Measurements from ENCODE around the gene PSAPL1.

The PSAPL1 gene

GRCh38 chr4:7478665-7479064, 43.9 kb upstream of the PSAPL1 start:
- Histone ChIP-seq H3K4me3 (replicated peaks; ENCODE audit: insufficient read depth, low read length) (no peak overlapping the region), H3K27ac (replicated peaks) (no peak overlapping the region), H3K27me3 (ENCODE audit: insufficient read depth, poor library complexity, severe bottlenecking) (no peaks in the 10 kb centered on the region)
- no peak for DNase-seq (ENCODE audit: low read depth in 1 of 2, low spot score in 1 of 2)
- TF ChIP-seq GABPA (IDR thresholded peaks at IDR 0.05; ENCODE audit: low read depth) = no peak
- TF ChIP-seq CTCF (IDR thresholded peaks at IDR 0.05; ENCODE audit: insufficient read depth, low read length) = no peak
- no peak for TF ChIP-seq POLR2AphosphoS5 (IDR thresholded peaks at IDR 0.05; ENCODE audit: low read depth)
- no peak for TF ChIP-seq SPI1 (IDR thresholded peaks at IDR 0.05; ENCODE audit: borderline replicate concordance, low read depth)
- TF ChIP-seq REST (IDR thresholded peaks at IDR 0.05; ENCODE audit: insufficient replicate concordance, low read depth) = no peak

- Histone ChIP-seq H3K27ac (replicated peaks) (no peak overlapping the region), H3K4me3 (replicated peaks; ENCODE audit: insufficient read depth, low read length) (no peak overlapping the region), H3K27me3 (ENCODE audit: insufficient read depth, poor library complexity, severe bottlenecking) (no peaks in the 10 kb centered on the region)
- no peak for DNase-seq (ENCODE audit: low read depth in 1 of 2, low spot score in 1 of 2)
- no peak for TF ChIP-seq CTCF (IDR thresholded peaks at IDR 0.05; ENCODE audit: insufficient read depth, low read length)
- TF ChIP-seq SPI1 (IDR thresholded peaks at IDR 0.05; ENCODE audit: borderline replicate concordance, low read depth) = no peak
- TF ChIP-seq GABPA (IDR thresholded peaks at IDR 0.05; ENCODE audit: low read depth) = no peak
- no peak for TF ChIP-seq REST (IDR thresholded peaks at IDR 0.05; ENCODE audit: insufficient replicate concordance, low read depth)
- TF ChIP-seq POLR2AphosphoS5 (IDR thresholded peaks at IDR 0.05; ENCODE audit: low read depth) = no peak
Measured at GRCh38 chr4:7477695-7478094, 43.0 kb upstream of the PSAPL1 start.

- Histone ChIP-seq H3K27ac (replicated peaks) (no peak overlapping the region), H3K27me3 (ENCODE audit: insufficient read depth, poor library complexity, severe bottlenecking) (no peaks in the 10 kb centered on the region), H3K4me3 (replicated peaks; ENCODE audit: insufficient read depth, low read length) (no peak overlapping the region)
- no peak for TF ChIP-seq GABPA (IDR thresholded peaks at IDR 0.05; ENCODE audit: low read depth)
- no peak for TF ChIP-seq SPI1 (IDR thresholded peaks at IDR 0.05; ENCODE audit: borderline replicate concordance, low read depth)
- TF ChIP-seq REST (IDR thresholded peaks at IDR 0.05; ENCODE audit: insufficient replicate concordance, low read depth) = no peak
- TF ChIP-seq POLR2AphosphoS5 (IDR thresholded peaks at IDR 0.05; ENCODE audit: low read depth) = no peak
- TF ChIP-seq CTCF (IDR thresholded peaks at IDR 0.05; ENCODE audit: insufficient read depth, low read length) = no peak
- no peak for DNase-seq (ENCODE audit: low read depth in 1 of 2, low spot score in 1 of 2)
Measured at GRCh38 chr4:7476820-7477219, 42.1 kb upstream of the PSAPL1 start.
